ENCODE data around the gene RASA4.
"Not testable (repeated sequence)": the region's sequence is repeated elsewhere in the genome, so short reads cannot be mapped to it uniquely, and the experiment has no call there.

The RASA4 gene

GRCh38 chr7:102572261-102573239 is 44.0 kb downstream of the RASA4 start, which contains the start of gene POLR2J3:
Gene POLR2J3 (minus strand): TSS chr7:102572583. CDS start chr7:102572521, 62 bp downstream.
- peak; percentile 49 for TF ChIP-seq CTCF (IDR thresholded peaks at IDR 0.05; ENCODE audit: low read depth, low read length)
- peak within 1 kb of the TSS; percentile 63 for H3K4me3 ChIP-seq (ENCODE audit: low read depth, low read length)

GRCh38 chr7:102568620-102569019 is 47.9 kb downstream of the RASA4 start:
- not testable (repeated sequence) for H3K4me3 ChIP-seq (ENCODE audit: low read depth, low read length)

- H3K4me3 ChIP-seq (ENCODE audit: low read depth, low read length) = not testable (repeated sequence)
Measured at GRCh38 chr7:102550808-102551422, 65.6 kb downstream of the RASA4 start, which contains the start of gene SPDYE2. Gene SPDYE2 (plus strand): TSS chr7:102551226. CDS start chr7:102553256, 2,030 bp downstream.

GRCh38 chr7:102546353-102546752 is 70.2 kb downstream of the RASA4 start:
- not testable (repeated sequence) for H3K4me3 ChIP-seq (ENCODE audit: low read depth, low read length)

GRCh38 chr7:102545288-102545687 is 71.3 kb downstream of the RASA4 start:
- not testable (repeated sequence) for H3K4me3 ChIP-seq (ENCODE audit: low read depth, low read length)

- not testable (repeated sequence) for H3K4me3 ChIP-seq (ENCODE audit: low read depth, low read length)
Measured at GRCh38 chr7:102544372-102544771, 72.2 kb downstream of the RASA4 start.

- not testable (repeated sequence) for H3K4me3 ChIP-seq (ENCODE audit: low read depth, low read length)
Measured at GRCh38 chr7:102543596-102543995, 73.0 kb downstream of the RASA4 start, which contains the start of gene UPK3BL2. Gene UPK3BL2 (minus strand): TSS chr7:102543696. CDS start chr7:102543636, 60 bp downstream.

GRCh38 chr7:102542771-102543170 is 73.8 kb downstream of the RASA4 start:
- not testable (repeated sequence) for H3K4me3 ChIP-seq (ENCODE audit: low read depth, low read length)

- H3K4me3 ChIP-seq (ENCODE audit: low read depth, low read length) = not testable (repeated sequence)
Measured at GRCh38 chr7:102542083-102542482, 74.5 kb downstream of the RASA4 start.

- not testable (repeated sequence) for H3K4me3 ChIP-seq (ENCODE audit: low read depth, low read length)
Measured at GRCh38 chr7:102540604-102541003, 76.0 kb downstream of the RASA4 start.

GRCh38 chr7:102535062-102535615 is 81.4 kb downstream of the RASA4 start:
- H3K4me3 ChIP-seq (ENCODE audit: low read depth, low read length) = not testable (repeated sequence)

- not testable (repeated sequence) for H3K4me3 ChIP-seq (ENCODE audit: low read depth, low read length)
Measured at GRCh38 chr7:102532127-102532526, 84.4 kb downstream of the RASA4 start.

- H3K4me3 ChIP-seq (ENCODE audit: low read depth, low read length) = not testable (repeated sequence)
Measured at GRCh38 chr7:102531583-102531982, 85.0 kb downstream of the RASA4 start.

GRCh38 chr7:102527822-102528793 is 88.4 kb downstream of the RASA4 start:
- not testable (repeated sequence) for H3K4me3 ChIP-seq (ENCODE audit: low read depth, low read length)

- not testable (repeated sequence) for H3K4me3 ChIP-seq (ENCODE audit: low read depth, low read length)
Measured at GRCh38 chr7:102527182-102527581, 89.4 kb downstream of the RASA4 start.

- H3K4me3 ChIP-seq (ENCODE audit: low read depth, low read length) = not testable (repeated sequence)
Measured at GRCh38 chr7:102524803-102525202, 91.8 kb downstream of the RASA4 start.
